ENCODE data around the gene STAG1. TPM values are rescaled to one million over a fixed set of nuclear protein-coding genes. Genes with fewer than 3 reads are reported as not detected.
A peak's percentile ranks its signal among the peaks of the same experiment; 100 is the strongest.

The STAG1 gene
- total and polyA plus RNA-seq, 2 donors (not counting 1 experiment from before 2014, with no cell fraction given): 23.2 to 38.6 TPM

GRCh38 chr3:136730595-136731273 is 21.4 kb downstream of the STAG1 start:
- Histone ChIP-seq H3K36me3 (ENCODE audit: control insufficient read depth, insufficient read depth, low read length) (no peaks in the 10 kb centered on the region), H3K27ac (ENCODE audit: insufficient read depth, low read length) (no peak overlapping the region), H4K20me1 (ENCODE audit: control insufficient read depth, extremely low read depth, insufficient read depth, low read length) (no peaks in the 10 kb centered on the region), H2AFZ (ENCODE audit: low read length) (no peak overlapping the region), H3K4me1 (ENCODE audit: control insufficient read depth, extremely low read depth, insufficient read depth, low read length) (no peaks in the 10 kb centered on the region), H3K9me3 (ENCODE audit: control insufficient read depth, insufficient read depth, low read depth, low read length) (no peaks in the 10 kb centered on the region), H3K79me2 (ENCODE audit: control insufficient read depth, insufficient read depth, low read length) (peaks cover 75% of the 10 kb centered on the region), H3K4me2 (ENCODE audit: extremely low read depth, insufficient read depth, low read length) (no peak overlapping the region), H3K27me3 (ENCODE audit: control insufficient read depth, insufficient read depth, low read length) (no peaks in the 10 kb centered on the region), H3K9ac (ENCODE audit: insufficient read depth, low read length) (no peak overlapping the region), H3K4me3 (replicated peaks in 1 of 4; ENCODE audit: control extremely low read depth in 1 of 4, insufficient read depth in 1 of 4, low read depth in 3 of 4, low read length in 4 of 4) (no peak overlapping the region)
- DNase-seq (ENCODE audit: low read depth in 2 of 2): no peak
- TF ChIP-seq EZH2 (IDR thresholded peaks at IDR 0.05; ENCODE audit: low read length, missing control alignments): no peak
- TF ChIP-seq CTCF (conservative IDR thresholded peaks at IDR 0.05 in 1 of 2, IDR thresholded peaks at IDR 0.05 in 1 of 2; ENCODE audit: low read depth in 1 of 2, low read length in 2 of 2): no peak

DNA sequence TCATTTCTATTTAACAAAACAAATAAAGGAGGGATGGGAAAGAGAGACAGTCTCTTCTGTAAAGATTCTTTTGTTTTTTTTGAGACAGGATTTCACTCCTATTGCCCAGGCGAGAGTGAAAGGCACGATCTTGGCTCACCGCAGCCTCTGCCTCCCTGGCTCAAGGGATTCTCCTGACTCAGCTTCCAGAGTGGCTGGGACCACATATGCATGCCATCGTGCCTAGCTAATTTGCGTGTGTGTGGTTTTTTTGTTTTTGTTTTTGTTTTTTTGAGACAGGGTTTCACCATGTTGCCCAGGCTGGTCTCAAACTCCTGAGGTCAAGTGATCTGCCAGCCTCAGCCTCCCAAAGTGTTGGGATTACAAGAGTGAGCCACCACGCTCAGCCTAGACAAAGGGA is 23.3 kb downstream of the STAG1 start:
- Histone ChIP-seq H3K4me3 (replicated peaks in 1 of 4; ENCODE audit: control extremely low read depth in 1 of 4, insufficient read depth in 1 of 4, low read depth in 3 of 4, low read length in 4 of 4) (peak overlapping the region; percentile 5 to 37 (median 30)), H2AFZ (ENCODE audit: low read length) (no peak overlapping the region), H3K27me3 (ENCODE audit: control insufficient read depth, insufficient read depth, low read length) (no peaks in the 10 kb centered on the region), H3K4me1 (ENCODE audit: control insufficient read depth, extremely low read depth, insufficient read depth, low read length) (no peaks in the 10 kb centered on the region), H3K9me3 (ENCODE audit: control insufficient read depth, insufficient read depth, low read depth, low read length) (no peaks in the 10 kb centered on the region), H3K27ac (ENCODE audit: insufficient read depth, low read length) (peak overlapping the region; percentile 61), H3K4me2 (ENCODE audit: extremely low read depth, insufficient read depth, low read length) (peak overlapping the region; percentile 80), H3K36me3 (ENCODE audit: control insufficient read depth, insufficient read depth, low read length) (no peaks in the 10 kb centered on the region), H3K9ac (ENCODE audit: insufficient read depth, low read length) (no peak overlapping the region), H3K79me2 (ENCODE audit: control insufficient read depth, insufficient read depth, low read length) (peaks cover 69% of the 10 kb centered on the region), H4K20me1 (ENCODE audit: control insufficient read depth, extremely low read depth, insufficient read depth, low read length) (peaks cover 3% of the 10 kb centered on the region)
- DNase-seq (ENCODE audit: low read depth in 2 of 2): peak; percentile 72 to 89
- TF ChIP-seq CTCF (conservative IDR thresholded peaks at IDR 0.05 in 1 of 2, IDR thresholded peaks at IDR 0.05 in 1 of 2; ENCODE audit: low read depth in 1 of 2, low read length in 2 of 2): no peak
- TF ChIP-seq EZH2 (IDR thresholded peaks at IDR 0.05; ENCODE audit: low read length, missing control alignments): no peak

DNA sequence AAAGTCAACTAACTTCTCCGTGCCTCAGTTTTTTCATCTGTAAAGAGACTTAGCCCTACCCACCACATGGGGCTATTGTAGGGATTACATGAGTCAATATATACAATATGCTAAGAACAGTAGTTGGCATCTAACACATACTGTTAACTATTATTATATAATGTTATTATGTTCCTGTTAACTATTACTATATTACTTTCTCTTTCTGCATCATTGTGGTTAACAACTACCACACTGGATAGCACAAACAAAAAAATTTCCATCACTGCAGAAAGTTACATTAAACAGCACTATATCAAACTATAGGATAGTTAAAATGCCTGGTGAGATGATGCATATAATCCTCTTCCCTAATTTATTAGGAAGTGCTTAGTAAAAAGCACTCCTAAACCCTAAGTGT is 23.7 kb downstream of the STAG1 start:
- TF ChIP-seq EZH2 (IDR thresholded peaks at IDR 0.05; ENCODE audit: low read length, missing control alignments) (no peak), CTCF (conservative IDR thresholded peaks at IDR 0.05 in 1 of 2, IDR thresholded peaks at IDR 0.05 in 1 of 2; ENCODE audit: low read depth in 1 of 2, low read length in 2 of 2) (no peak)
- Histone ChIP-seq H3K27ac (ENCODE audit: insufficient read depth, low read length) (peak overlapping the region; percentile 61), H3K4me1 (ENCODE audit: control insufficient read depth, extremely low read depth, insufficient read depth, low read length) (no peaks in the 10 kb centered on the region), H3K9ac (ENCODE audit: insufficient read depth, low read length) (no peak overlapping the region), H3K27me3 (ENCODE audit: control insufficient read depth, insufficient read depth, low read length) (no peaks in the 10 kb centered on the region), H3K4me2 (ENCODE audit: extremely low read depth, insufficient read depth, low read length) (peak overlapping the region; percentile 80), H3K9me3 (ENCODE audit: control insufficient read depth, insufficient read depth, low read depth, low read length) (no peaks in the 10 kb centered on the region), H4K20me1 (ENCODE audit: control insufficient read depth, extremely low read depth, insufficient read depth, low read length) (peaks cover 3% of the 10 kb centered on the region), H3K4me3 (replicated peaks in 1 of 4; ENCODE audit: control extremely low read depth in 1 of 4, insufficient read depth in 1 of 4, low read depth in 3 of 4, low read length in 4 of 4) (peak overlapping the region; percentile 5 to 37 (median 30)), H3K79me2 (ENCODE audit: control insufficient read depth, insufficient read depth, low read length) (peaks cover 67% of the 10 kb centered on the region), H2AFZ (ENCODE audit: low read length) (no peak overlapping the region), H3K36me3 (ENCODE audit: control insufficient read depth, insufficient read depth, low read length) (no peaks in the 10 kb centered on the region)
- peak; percentile 8 to 9 for DNase-seq (ENCODE audit: low read depth in 2 of 2)

Measured in fibroblast of lung (primary cell).